Kidney capillary endothelial cell (primary cell): ENCODE data around the gene SEC16A.

Experiments used
- DNase-seq: peaks from one replicate; pipeline ENCODE4 v3.0.0-alpha.2; 2018; ENCODE audit warnings: low spot score

SEC16A gene

GRCh38 chr9:136502196-136502595, 19.4 kb upstream of the SEC16A start:
- DNase-seq = no peak

- no peak for DNase-seq
Measured at GRCh38 chr9:136501686-136502085, 18.8 kb upstream of the SEC16A start.

GRCh38 chr9:136499935-136500910, 17.4 kb upstream of the SEC16A start:
- no peak for DNase-seq

- no peak for DNase-seq
Measured at GRCh38 chr9:136499071-136499934, 16.5 kb upstream of the SEC16A start.

- DNase-seq = no peak
Measured at GRCh38 chr9:136497916-136498695, 15.3 kb upstream of the SEC16A start.

GRCh38 chr9:136496801-136497620, 14.2 kb upstream of the SEC16A start:
- DNase-seq = no peak

GRCh38 chr9:136496181-136496580, 13.3 kb upstream of the SEC16A start:
- DNase-seq = no peak

GRCh38 chr9:136495238-136495800, 12.5 kb upstream of the SEC16A start:
- no peak for DNase-seq

GRCh38 chr9:136494531-136495215, 11.8 kb upstream of the SEC16A start:
- DNase-seq = no peak

- DNase-seq = no peak
Measured at GRCh38 chr9:136494012-136494411, 11.2 kb upstream of the SEC16A start.

- no peak for DNase-seq
Measured at GRCh38 chr9:136493567-136493971, 10.7 kb upstream of the SEC16A start.

- DNase-seq = no peak
Measured at GRCh38 chr9:136492978-136493522, 10.2 kb upstream of the SEC16A start.

- DNase-seq = no peak
Measured at GRCh38 chr9:136489731-136490130, 6.9 kb upstream of the SEC16A start.

GRCh38 chr9:136488247-136489214, 5.7 kb upstream of the SEC16A start:
- no peak for DNase-seq

GRCh38 chr9:136487672-136488071, 4.8 kb upstream of the SEC16A start:
- DNase-seq = no peak

GRCh38 chr9:136486823-136487620, 4.2 kb upstream of the SEC16A start:
- no peak for DNase-seq

GRCh38 chr9:136486131-136486530, 3.3 kb upstream of the SEC16A start:
- no peak for DNase-seq
